ENCODE measurements around the gene CSRNP3. TPM values are rescaled to one million over a fixed set of nuclear protein-coding genes. Genes with fewer than 3 reads are reported as not detected.

Gene CSRNP3
- total and polyA plus RNA-seq, 11 donors = 0.87 to 10.6 (median 4.4) TPM

- H3K4me3 ChIP-seq = no peak overlapping the region
- no peak overlapping the region for H3K27ac ChIP-seq
- WGBS, 4 donors = 31 to 53% (median 43%) methylated on average over 4 of the region's 4 CpGs
- intact Hi-C loops (cut with DNase I) = no loop called here
- peak in 2 of 4 donors; percentile 51 to 56 for ATAC-seq
- TF ChIP-seq CTCF (IDR thresholded peaks at IDR 0.05) = no peak
- TF ChIP-seq POLR2A (IDR thresholded peaks at IDR 0.05) = no peak
- H3K36me3 ChIP-seq = no peaks in the 10 kb centered on the region
- H3K4me1 ChIP-seq = peaks cover 0 to 9% (median 0%) of the 10 kb centered on the region in 12 donors
- no peaks in the 10 kb centered on the region for H3K27me3 ChIP-seq
- DNase-seq = no peak
- peaks cover 0 to 6% (median 0%) of the 10 kb centered on the region in 12 donors for H3K9me3 ChIP-seq
Observed at GRCh38 chr2:165648801-165649200, 179.3 kb downstream of the CSRNP3 start.

DNA sequence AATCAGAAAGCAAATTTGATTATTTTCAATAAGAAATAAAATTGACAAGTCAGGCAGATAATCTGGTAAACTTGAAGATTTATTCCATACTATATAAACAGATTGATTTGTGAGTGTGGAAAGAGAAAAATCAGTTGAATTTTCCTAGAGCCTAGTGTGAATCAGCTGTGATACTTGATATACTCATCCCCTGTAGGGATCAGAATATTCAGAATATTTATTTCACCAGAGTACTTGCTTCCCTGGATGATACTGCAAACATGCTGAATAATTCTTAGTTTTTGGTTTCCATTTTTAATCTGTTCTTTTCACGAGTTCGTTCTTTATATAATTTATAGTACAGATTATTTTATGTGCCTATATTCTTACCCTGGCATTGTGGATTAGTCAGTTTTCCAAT, 181.7 kb downstream of the CSRNP3 start:
- intact Hi-C loops (cut with DNase I) = no loop called here
- ATAC-seq (no peak), DNase-seq (no peak)
- no peaks in the 10 kb centered on the region for H3K27me3 ChIP-seq
- H3K27ac ChIP-seq = no peak overlapping the region
- H3K4me1 ChIP-seq = peaks cover 0 to 4% (median 0%) of the 10 kb centered on the region in 12 donors
- H3K36me3 ChIP-seq = no peaks in the 10 kb centered on the region
- H3K4me3 ChIP-seq = no peak overlapping the region
- H3K9me3 ChIP-seq = no peaks in the 10 kb centered on the region
- 93 to 96% (median 95%) methylated on average over 2 of the region's 2 CpGs for whole genome bisulfite sequencing, 4 donors
- TF ChIP-seq POLR2A (IDR thresholded peaks at IDR 0.05) = no peak
- TF ChIP-seq CTCF (IDR thresholded peaks at IDR 0.05) = no peak

DNA sequence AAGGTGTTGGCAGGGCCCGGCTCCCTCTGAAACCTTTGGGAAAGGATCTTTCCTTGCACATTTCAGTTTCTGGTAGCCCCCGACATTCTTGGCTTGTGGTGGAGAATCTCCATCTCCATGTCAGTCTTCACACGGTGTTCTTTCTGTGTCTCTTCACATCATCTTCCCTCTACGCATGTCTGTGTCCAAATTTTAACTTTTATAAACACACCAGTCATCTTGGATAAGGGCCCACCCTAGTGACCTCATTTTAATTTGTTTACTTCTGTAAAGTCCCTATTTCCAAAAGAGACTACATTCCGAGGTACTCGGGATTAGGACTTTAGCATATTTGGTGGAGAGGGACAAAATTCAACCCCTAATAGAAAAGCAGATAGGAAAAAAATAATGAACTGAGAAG, 186.2 kb downstream of the CSRNP3 start:
- Histone ChIP-seq H3K9me3 (no peaks in the 10 kb centered on the region), H3K4me1 (peaks cover 0 to 6% (median 0%) of the 10 kb centered on the region in 12 donors), H3K36me3 (peaks cover 0 to 32% (median 0%) of the 10 kb centered on the region in 9 donors), H3K27ac (peak overlapping the region in 2 of 12 donors; percentile 19 to 25), H3K27me3 (no peaks in the 10 kb centered on the region), H3K4me3 (peak overlapping the region in 4 of 12 donors; percentile 4 to 32 (median 18))
- ATAC-seq = peak in 3 of 4 donors; percentile 34 to 61 (median 52)
- intact Hi-C loops (cut with DNase I) = no loop called here
- DNase-seq = no peak
- no peak for TF ChIP-seq CTCF (IDR thresholded peaks at IDR 0.05)
- TF ChIP-seq POLR2A (IDR thresholded peaks at IDR 0.05) = no peak
- WGBS, 4 donors = 70 to 82% (median 76%) methylated on average over 6 of the region's 6 CpGs

GRCh38 chr2:165660361-165660760, 190.9 kb downstream of the CSRNP3 start:
- Histone ChIP-seq H3K4me3 (no peak overlapping the region), H3K27me3 (no peaks in the 10 kb centered on the region), H3K27ac (no peak overlapping the region), H3K4me1 (peaks cover 0 to 6% (median 0%) of the 10 kb centered on the region in 12 donors), H3K36me3 (peaks cover 0 to 34% (median 0%) of the 10 kb centered on the region in 9 donors), H3K9me3 (no peaks in the 10 kb centered on the region)
- intact Hi-C loops (cut with DNase I) = no loop called here
- WGBS, 4 donors = 87 to 89% (median 88%) methylated on average over 3 of the region's 3 CpGs
- TF ChIP-seq POLR2A (IDR thresholded peaks at IDR 0.05) (no peak), CTCF (IDR thresholded peaks at IDR 0.05) (no peak)
- DNase-seq = no peak
- no peak for ATAC-seq

Data from heart left ventricle (tissue), 16 donors.